ENCODE results near the gene EMC9. TPM values are rescaled to one million over a fixed set of nuclear protein-coding genes. Genes with fewer than 3 reads are reported as not detected.

EMC9 gene
- total RNA-seq, 4 donors from 2014 or later: 6.2 to 21.2 (median 10.9) TPM; not detected in 1

GRCh38 chr14:24167469-24168114 lies 26.2 kb upstream of the EMC9 start:
- intact Hi-C loops (cut with DNase I; ENCODE audit: low total_unique reads): no loop called here
- Histone ChIP-seq H3K27ac (no peak overlapping the region), H3K36me3 (no peaks in the 10 kb centered on the region), H3K9me3 (no peaks in the 10 kb centered on the region), H3K4me1 (peaks cover 0 to 7% of the 10 kb centered on the region in 2 donors), H3K27me3 (no peaks in the 10 kb centered on the region), H3K4me3 (no peak overlapping the region)
- DNase-seq: no peak
- no peak for TF ChIP-seq POLR2A (IDR thresholded peaks at IDR 0.05)
- TF ChIP-seq CTCF (IDR thresholded peaks at IDR 0.05): no peak

- no peak overlapping the region for H3K27ac ChIP-seq
- DNase-seq: no peak
- H3K4me1 ChIP-seq: peaks cover 7% of the 10 kb centered on the region in 2 donors
- no peak overlapping the region for H3K4me3 ChIP-seq
- no peaks in the 10 kb centered on the region for H3K9me3 ChIP-seq
- intact Hi-C loops (cut with DNase I; ENCODE audit: low total_unique reads): no loop called here
- TF ChIP-seq POLR2A (IDR thresholded peaks at IDR 0.05): no peak
- no peak for TF ChIP-seq CTCF (IDR thresholded peaks at IDR 0.05)
- no peaks in the 10 kb centered on the region for H3K36me3 ChIP-seq
- no peaks in the 10 kb centered on the region for H3K27me3 ChIP-seq
Measured at GRCh38 chr14:24165785-24166184, 24.4 kb upstream of the EMC9 start.

- intact Hi-C loops (cut with DNase I; ENCODE audit: low total_unique reads): no loop called here
- no peak for DNase-seq
- Histone ChIP-seq H3K36me3 (no peaks in the 10 kb centered on the region), H3K9me3 (no peaks in the 10 kb centered on the region), H3K4me3 (no peak overlapping the region), H3K27me3 (no peaks in the 10 kb centered on the region), H3K27ac (no peak overlapping the region), H3K4me1 (peaks cover 7% of the 10 kb centered on the region in 2 donors)
- TF ChIP-seq CTCF (IDR thresholded peaks at IDR 0.05) (no peak), POLR2A (IDR thresholded peaks at IDR 0.05) (no peak)
Measured at GRCh38 chr14:24164518-24164991, 23.2 kb upstream of the EMC9 start.

GRCh38 chr14:24162093-24162492 lies 20.7 kb upstream of the EMC9 start:
- H3K4me3 ChIP-seq: peak overlapping the region; percentile 62 to 66
- intact Hi-C loops (cut with DNase I; ENCODE audit: low total_unique reads): no loop called here
- H3K27me3 ChIP-seq: no peaks in the 10 kb centered on the region
- H3K36me3 ChIP-seq: no peaks in the 10 kb centered on the region
- H3K27ac ChIP-seq: peak overlapping the region; percentile 88 to 98
- DNase-seq: no peak
- H3K9me3 ChIP-seq: no peaks in the 10 kb centered on the region
- TF ChIP-seq CTCF (IDR thresholded peaks at IDR 0.05): no peak
- TF ChIP-seq POLR2A (IDR thresholded peaks at IDR 0.05): no peak
- peaks cover 7% of the 10 kb centered on the region in 2 donors for H3K4me1 ChIP-seq

GRCh38 chr14:24160850-24161804 lies 19.7 kb upstream of the EMC9 start, which contains the start of gene IRF9:
Gene IRF9 (plus strand): TSS chr14:24161265. CDS start chr14:24162145, 880 bp downstream.
- Histone ChIP-seq H3K27me3 (no peaks in the 10 kb centered on the region), H3K4me3 (peak within 1 kb of the TSS; percentile 62 to 66), H3K36me3 (no peaks in the 10 kb centered on the region), H3K4me1 (peaks cover 7% of the 10 kb centered on the region in 2 donors), H3K9me3 (no peaks in the 10 kb centered on the region), H3K27ac (peak within 1 kb of the TSS; percentile 88 to 98)
- intact Hi-C loops (cut with DNase I; ENCODE audit: low total_unique reads): no loop called here
- DNase-seq: peak; percentile 96 to 98
- TF ChIP-seq POLR2A (IDR thresholded peaks at IDR 0.05) (peak; percentile 51 to 57), CTCF (IDR thresholded peaks at IDR 0.05) (peak; percentile 93 to 98 (median 94))

All from uterus (tissue), 4 donors.